Stimulated activated CD4-positive, alpha-beta T cell treated with anti-CD3 and anti-CD28 coated beads, Interleukin-4, amount 100 ng/mL, for 24 hours (primary cell): Measurements from ENCODE around the gene MRPS23.
"Not testable (repeated sequence)": the region's sequence is repeated elsewhere in the genome, so short reads cannot be mapped to it uniquely, and the experiment has no call there.

Experiments used
- DNase-seq: peaks from one replicate; pipeline ENCODE4 v3.0.0-alpha.2; 2020

Gene MRPS23

GRCh38 chr17:57861790-57862693 lies 12.2 kb upstream of the MRPS23 start:
- DNase-seq: no peak

GRCh38 chr17:57861000-57861789 lies 11.4 kb upstream of the MRPS23 start:
- DNase-seq: peak; percentile 29

GRCh38 chr17:57860414-57860999 lies 10.7 kb upstream of the MRPS23 start:
- DNase-seq: no peak

GRCh38 chr17:57859601-57860413 lies 10.0 kb upstream of the MRPS23 start:
- DNase-seq: no peak

GRCh38 chr17:57858838-57859237 lies 9.0 kb upstream of the MRPS23 start:
- no peak for DNase-seq

- no peak for DNase-seq
Measured at GRCh38 chr17:57856792-57857620, 7.2 kb upstream of the MRPS23 start.

- no peak for DNase-seq
Measured at GRCh38 chr17:57855391-57856035, 5.7 kb upstream of the MRPS23 start.

- DNase-seq: no peak
Measured at GRCh38 chr17:57853695-57854094, 3.9 kb upstream of the MRPS23 start.

GRCh38 chr17:57852955-57853328 lies 3.1 kb upstream of the MRPS23 start:
- DNase-seq: no peak

GRCh38 chr17:57852092-57852954 lies 2.5 kb upstream of the MRPS23 start:
- no peak for DNase-seq

- DNase-seq: peak; percentile 11
Measured at GRCh38 chr17:57849163-57849873, 526 bp downstream of the MRPS23 start.

GRCh38 chr17:57846056-57846945 lies 3.5 kb downstream of the MRPS23 start:
- not testable (repeated sequence) for DNase-seq

GRCh38 chr17:57842280-57842679 lies 7.6 kb downstream of the MRPS23 start:
- no peak for DNase-seq

- no peak for DNase-seq
Measured at GRCh38 chr17:57839571-57839923, 10.3 kb downstream of the MRPS23 start.

GRCh38 chr17:57838857-57839570 lies 10.8 kb downstream of the MRPS23 start:
- DNase-seq: no peak

- no peak for DNase-seq
Measured at GRCh38 chr17:57838453-57838852, 11.4 kb downstream of the MRPS23 start.

GRCh38 chr17:57835333-57835900 lies 14.4 kb downstream of the MRPS23 start:
- DNase-seq: no peak
